ENCODE results near the gene TARS2.

The TARS2 gene

GRCh38 chr1:150479370-150479769, 7.8 kb upstream of the TARS2 start:
- peaks cover 0 to 3% of the 10 kb centered on the region in 2 donors for H3K4me1 Mint-ChIP-seq (ENCODE audit: low read depth in 2 of 2)
- H3K27ac Mint-ChIP-seq, result no peak overlapping the region
- H3K4me3 Mint-ChIP-seq, result no peak overlapping the region
- no peaks in the 10 kb centered on the region for H3K27me3 Mint-ChIP-seq
- DNase-seq (no peak), ATAC-seq (replicated peaks) (no peak)
- H3K9me3 Mint-ChIP-seq, result no peaks in the 10 kb centered on the region
- H3K36me3 Mint-ChIP-seq (ENCODE audit: insufficient read depth), result no peaks in the 10 kb centered on the region

GRCh38 chr1:150479927-150480352, 7.3 kb upstream of the TARS2 start:
- Mint-ChIP-seq H3K27me3 (no peaks in the 10 kb centered on the region), H3K36me3 (ENCODE audit: insufficient read depth) (no peaks in the 10 kb centered on the region), H3K9me3 (no peaks in the 10 kb centered on the region), H3K4me3 (no peak overlapping the region), H3K27ac (peak overlapping the region in 1 of 2 donors; percentile 58), H3K4me1 (ENCODE audit: low read depth in 2 of 2) (peaks cover 0 to 3% of the 10 kb centered on the region in 2 donors)
- ATAC-seq (replicated peaks) (no peak), DNase-seq (no peak)

GRCh38 chr1:150484431-150484830, 2.8 kb upstream of the TARS2 start:
- Mint-ChIP-seq H3K36me3 (ENCODE audit: insufficient read depth) (peaks cover 11% of the 10 kb centered on the region), H3K9me3 (no peaks in the 10 kb centered on the region), H3K4me1 (ENCODE audit: low read depth in 2 of 2) (peaks cover 20 to 22% of the 10 kb centered on the region in 2 donors), H3K27ac (no peak overlapping the region), H3K27me3 (no peaks in the 10 kb centered on the region), H3K4me3 (no peak overlapping the region)
- DNase-seq (no peak), ATAC-seq (replicated peaks) (no peak)

GRCh38 chr1:150484861-150485260, 2.4 kb upstream of the TARS2 start:
- Mint-ChIP-seq H3K27me3 (no peaks in the 10 kb centered on the region), H3K27ac (no peak overlapping the region), H3K4me3 (no peak overlapping the region), H3K4me1 (ENCODE audit: low read depth in 2 of 2) (peaks cover 20 to 21% of the 10 kb centered on the region in 2 donors), H3K9me3 (no peaks in the 10 kb centered on the region), H3K36me3 (ENCODE audit: insufficient read depth) (peaks cover 11% of the 10 kb centered on the region)
- ATAC-seq (replicated peaks), result no peak
- no peak for DNase-seq

- Mint-ChIP-seq H3K4me3 (peak overlapping the region; percentile 92 to 97), H3K36me3 (ENCODE audit: insufficient read depth) (peaks cover 32% of the 10 kb centered on the region), H3K9me3 (no peaks in the 10 kb centered on the region), H3K27me3 (no peaks in the 10 kb centered on the region), H3K27ac (peak overlapping the region; percentile 95 to 96), H3K4me1 (ENCODE audit: low read depth in 2 of 2) (peaks cover 19 to 20% of the 10 kb centered on the region in 2 donors)
- no peak for DNase-seq
- ATAC-seq (replicated peaks), result no peak
Observed at GRCh38 chr1:150487763-150488115, 520 bp downstream of the TARS2 start.

- Mint-ChIP-seq H3K4me3 (no peak overlapping the region), H3K36me3 (ENCODE audit: insufficient read depth) (peaks cover 49% of the 10 kb centered on the region), H3K27ac (peak overlapping the region in 1 of 2 donors; percentile 53), H3K4me1 (ENCODE audit: low read depth in 2 of 2) (peaks cover 6% of the 10 kb centered on the region in 2 donors), H3K27me3 (no peaks in the 10 kb centered on the region), H3K9me3 (no peaks in the 10 kb centered on the region)
- no peak for DNase-seq
- ATAC-seq (replicated peaks), result no peak
Observed at GRCh38 chr1:150493175-150493574, 6.0 kb downstream of the TARS2 start.

- DNase-seq (no peak), ATAC-seq (replicated peaks) (no peak)
- no peak overlapping the region for H3K4me3 Mint-ChIP-seq
- H3K27ac Mint-ChIP-seq, result peak overlapping the region in 1 of 2 donors; percentile 49
- H3K36me3 Mint-ChIP-seq (ENCODE audit: insufficient read depth), result peaks cover 58% of the 10 kb centered on the region
- H3K9me3 Mint-ChIP-seq, result no peaks in the 10 kb centered on the region
- H3K4me1 Mint-ChIP-seq (ENCODE audit: low read depth in 2 of 2), result no peaks in the 10 kb centered on the region
- no peaks in the 10 kb centered on the region for H3K27me3 Mint-ChIP-seq
Observed at GRCh38 chr1:150498342-150498741, 11.1 kb downstream of the TARS2 start.

GRCh38 chr1:150505431-150505830, 18.2 kb downstream of the TARS2 start:
- ATAC-seq (replicated peaks) (no peak), DNase-seq (no peak)
- Mint-ChIP-seq H3K4me3 (no peak overlapping the region), H3K27me3 (no peaks in the 10 kb centered on the region), H3K27ac (peak overlapping the region; percentile 73 to 81), H3K4me1 (ENCODE audit: low read depth in 2 of 2) (peaks cover 5 to 6% of the 10 kb centered on the region in 2 donors), H3K9me3 (no peaks in the 10 kb centered on the region), H3K36me3 (ENCODE audit: insufficient read depth) (peaks cover 40% of the 10 kb centered on the region)

GRCh38 chr1:150507912-150508864, 21.0 kb downstream of the TARS2 start, which contains the start of gene ECM1:
Gene ECM1 (plus strand): TSS chr1:150508109. CDS start chr1:150508210, 101 bp downstream.
- ATAC-seq (replicated peaks) (no peak), DNase-seq (no peak)
- Mint-ChIP-seq H3K27ac (peak within 1 kb of the TSS; percentile 56 to 81), H3K27me3 (no peaks in the 10 kb centered on the region), H3K4me1 (ENCODE audit: low read depth in 2 of 2) (peaks cover 9 to 11% of the 10 kb centered on the region in 2 donors), H3K4me3 (no peak within 1 kb of the TSS), H3K36me3 (ENCODE audit: insufficient read depth) (peaks cover 20% of the 10 kb centered on the region), H3K9me3 (no peaks in the 10 kb centered on the region)

GRCh38 chr1:150508982-150509381, 21.8 kb downstream of the TARS2 start:
- no peak for DNase-seq
- ATAC-seq (replicated peaks), result no peak
- Mint-ChIP-seq H3K27ac (peak overlapping the region in 1 of 2 donors; percentile 81), H3K36me3 (ENCODE audit: insufficient read depth) (peaks cover 20% of the 10 kb centered on the region), H3K9me3 (no peaks in the 10 kb centered on the region), H3K4me3 (no peak overlapping the region), H3K4me1 (ENCODE audit: low read depth in 2 of 2) (peaks cover 9 to 11% of the 10 kb centered on the region in 2 donors), H3K27me3 (no peaks in the 10 kb centered on the region)

- DNase-seq, result no peak
- Mint-ChIP-seq H3K27ac (peak overlapping the region in 1 of 2 donors; percentile 87), H3K36me3 (ENCODE audit: insufficient read depth) (peaks cover 8% of the 10 kb centered on the region), H3K4me3 (no peak overlapping the region), H3K27me3 (no peaks in the 10 kb centered on the region), H3K9me3 (no peaks in the 10 kb centered on the region), H3K4me1 (ENCODE audit: low read depth in 2 of 2) (peaks cover 17 to 22% of the 10 kb centered on the region in 2 donors)
- ATAC-seq (replicated peaks), result no peak
Observed at GRCh38 chr1:150511551-150511950, 24.3 kb downstream of the TARS2 start.

- H3K36me3 Mint-ChIP-seq (ENCODE audit: insufficient read depth), result peaks cover 3% of the 10 kb centered on the region
- H3K9me3 Mint-ChIP-seq, result no peaks in the 10 kb centered on the region
- DNase-seq (no peak), ATAC-seq (replicated peaks) (no peak)
- no peak overlapping the region for H3K4me3 Mint-ChIP-seq
- no peaks in the 10 kb centered on the region for H3K27me3 Mint-ChIP-seq
- no peak overlapping the region for H3K27ac Mint-ChIP-seq
- peaks cover 20 to 22% of the 10 kb centered on the region in 2 donors for H3K4me1 Mint-ChIP-seq (ENCODE audit: low read depth in 2 of 2)
Observed at GRCh38 chr1:150511985-150512660, 24.9 kb downstream of the TARS2 start.

- H3K4me3 Mint-ChIP-seq, result no peak overlapping the region
- H3K9me3 Mint-ChIP-seq, result no peaks in the 10 kb centered on the region
- no peak for DNase-seq
- peaks cover 7% of the 10 kb centered on the region for H3K36me3 Mint-ChIP-seq (ENCODE audit: insufficient read depth)
- H3K27me3 Mint-ChIP-seq, result no peaks in the 10 kb centered on the region
- peaks cover 19 to 20% of the 10 kb centered on the region in 2 donors for H3K4me1 Mint-ChIP-seq (ENCODE audit: low read depth in 2 of 2)
- no peak for ATAC-seq (replicated peaks)
- H3K27ac Mint-ChIP-seq, result no peak overlapping the region
Observed at GRCh38 chr1:150512846-150513245, 25.6 kb downstream of the TARS2 start.
